Activated CD8-positive, alpha-beta memory T cell treated with anti-CD3 and anti-CD28 coated beads, Interleukin-2, amount 10 ng/mL, durations not matched to agents 7 days and 5 days (primary cell): ENCODE data around the gene ZNF334. TPM values are rescaled to one million over a fixed set of nuclear protein-coding genes. Genes with fewer than 3 reads are reported as not detected.

Source experiments
- ATAC-seq: fragments of 150-1000 bp; cut with Tn5 transposase; one replicate; pipeline ENCODE4 v1.10.0; 2021; ENCODE audit warnings: moderate library complexity
- CTCF ChIA-PET: fragments of 350-600 bp; sonication (Branson Sonifier 250); formaldehyde crosslinking; loops from one replicate; lab custom pipeline; 2021; ENCODE audit warnings: antibody characterized with exemption; lab: Charles Lee
- DNase-seq: peaks from one replicate; pipeline ENCODE4 v3.0.0-alpha.2; 2020
- H3K27ac Mint-ChIP-seq: one replicate; pipeline ENCODE4 v1.8.0; 2021; ENCODE audit warnings: mild to moderate bottlenecking, mixed read lengths
- H3K27me3 Mint-ChIP-seq: one replicate; pipeline ENCODE4 v1.8.0; 2021; ENCODE audit warnings: mixed read lengths
- H3K36me3 Mint-ChIP-seq: one replicate; pipeline ENCODE4 v1.8.0; 2021; ENCODE audit warnings: mild to moderate bottlenecking, mixed read lengths
- H3K4me1 Mint-ChIP-seq: one replicate; pipeline ENCODE4 v1.8.0; 2021; ENCODE audit warnings: mixed read lengths
- H3K4me3 Mint-ChIP-seq: one replicate; pipeline ENCODE4 v1.8.0; 2021; ENCODE audit warnings: mild to moderate bottlenecking, moderate library complexity, mixed read lengths
- H3K9me3 Mint-ChIP-seq: one replicate; pipeline ENCODE4 v1.8.0; 2022; ENCODE audit warnings: low read depth, mixed read lengths
- total RNA-seq, 2 experiments: library from RNA; stranded (reverse); gene quantifications; one replicate each; pipeline ENCODE4 v1.2.3, GENCODE V29; 2021

ZNF334 gene
- total RNA-seq, 2 experiments from 2014 or later: 1.7 to 1.8 TPM

- Mint-ChIP-seq H3K4me3 (no peak overlapping the region), H3K27ac (no peak overlapping the region), H3K9me3 (no peaks in the 10 kb centered on the region), H3K4me1 (no peaks in the 10 kb centered on the region), H3K36me3 (no peaks in the 10 kb centered on the region), H3K27me3 (peaks cover 14% of the 10 kb centered on the region)
- ATAC-seq (no peak), DNase-seq (no peak)
- CTCF ChIA-PET: no interaction called here
Observed at GRCh38 chr20:46464451-46464850, 48.9 kb downstream of the ZNF334 start.

- Mint-ChIP-seq H3K27me3 (peaks cover 20% of the 10 kb centered on the region), H3K9me3 (no peaks in the 10 kb centered on the region), H3K4me1 (no peaks in the 10 kb centered on the region), H3K36me3 (no peaks in the 10 kb centered on the region), H3K27ac (no peak overlapping the region), H3K4me3 (no peak overlapping the region)
- ATAC-seq (no peak), DNase-seq (no peak)
- CTCF ChIA-PET: no interaction called here
Observed at GRCh38 chr20:46463852-46464251, 49.5 kb downstream of the ZNF334 start.

GRCh38 chr20:46461808-46462207, 51.6 kb downstream of the ZNF334 start:
- CTCF ChIA-PET: no interaction called here
- no peak for ATAC-seq
- H3K36me3 Mint-ChIP-seq: peaks cover under 1% of the 10 kb centered on the region
- no peak overlapping the region for H3K4me3 Mint-ChIP-seq
- H3K9me3 Mint-ChIP-seq: peaks cover 7% of the 10 kb centered on the region
- no peaks in the 10 kb centered on the region for H3K4me1 Mint-ChIP-seq
- H3K27ac Mint-ChIP-seq: no peak overlapping the region
- DNase-seq: no peak
- peaks cover 21% of the 10 kb centered on the region for H3K27me3 Mint-ChIP-seq

- DNase-seq (no peak), ATAC-seq (no peak)
- Mint-ChIP-seq H3K27ac (no peak overlapping the region), H3K27me3 (peaks cover 24% of the 10 kb centered on the region), H3K4me1 (no peaks in the 10 kb centered on the region), H3K9me3 (peaks cover 20% of the 10 kb centered on the region), H3K4me3 (no peak overlapping the region), H3K36me3 (peaks cover 9% of the 10 kb centered on the region)
- CTCF ChIA-PET: no interaction called here
Observed at GRCh38 chr20:46458866-46459750, 54.3 kb downstream of the ZNF334 start.

GRCh38 chr20:46456255-46457028, 56.9 kb downstream of the ZNF334 start:
- CTCF ChIA-PET: no interaction called here
- Mint-ChIP-seq H3K9me3 (peaks cover 20% of the 10 kb centered on the region), H3K4me1 (no peaks in the 10 kb centered on the region), H3K27me3 (peaks cover 26% of the 10 kb centered on the region), H3K4me3 (no peak overlapping the region), H3K27ac (no peak overlapping the region), H3K36me3 (peaks cover 9% of the 10 kb centered on the region)
- no peak for DNase-seq
- no peak for ATAC-seq

GRCh38 chr20:46455729-46456128, 57.6 kb downstream of the ZNF334 start:
- DNase-seq (no peak), ATAC-seq (no peak)
- CTCF ChIA-PET: no interaction called here
- Mint-ChIP-seq H3K27ac (no peak overlapping the region), H3K9me3 (peaks cover 20% of the 10 kb centered on the region), H3K4me3 (no peak overlapping the region), H3K4me1 (no peaks in the 10 kb centered on the region), H3K27me3 (peaks cover 30% of the 10 kb centered on the region), H3K36me3 (peaks cover 9% of the 10 kb centered on the region)

Other genes with a start within 250 kb of the ZNF334 start
- not detected for gene CDH22, start 205.1 kb downstream of the ZNF334 start, total RNA-seq
- 10 to 100 TPM; 80.3 to 85.5 TPM for gene ELMO2, start 106.9 kb downstream of the ZNF334 start, total RNA-seq
- gene OCSTAMP, start 37.1 kb upstream of the ZNF334 start, total RNA-seq: not detected
- under 1 TPM in 1 of 2 experiments, not detected in 1; 0.19 TPM for gene SLC13A3, start 137.9 kb upstream of the ZNF334 start, total RNA-seq
- gene TP53RK, start 175.9 kb upstream of the ZNF334 start, total RNA-seq: 10 to 100 TPM; 14.8 to 20.9 TPM
- gene SLC2A10, start 196.1 kb upstream of the ZNF334 start, total RNA-seq: not detected